HepG2 (cell line): ENCODE data around the gene FOXN3. TPM values are rescaled to one million over a fixed set of nuclear protein-coding genes. Genes with fewer than 3 reads are reported as not detected.

Experiments used
- SMYD3 ChIP-seq: sonication (generic); formaldehyde crosslinking; IDR thresholded peaks from 2 replicates; pipeline ENCODE4 v1.8.1; 2023; ENCODE audit warnings: mild to moderate bottlenecking, missing genetic modification reagents
- THAP7 ChIP-seq: sonication (generic); formaldehyde crosslinking; IDR thresholded peaks from 2 replicates; pipeline ENCODE4 v1.8.1; 2023; ENCODE audit warnings: mild to moderate bottlenecking, missing genetic modification reagents
- ZNF646 ChIP-seq: sonication (generic); formaldehyde crosslinking; IDR thresholded peaks from 2 replicates; pipeline ENCODE4 v1.9.0; 2021; ENCODE audit warnings: mild to moderate bottlenecking, missing genetic modification reagents
- polyA plus RNA-seq, 8 experiments: library from polyadenylated mRNA; depleted of rRNA in 3 of 8; stranded (reverse) in 7 of 8; unstranded in 1 of 8; fragments of >200 nt; fragmentation: Illumina TruSeq in 4 of 8; extraction: Trizol in 4 of 8; gene quantifications; 2 replicates each; pipeline versions ENCODE4 v1.2.1 to v1.2.3, GENCODE V29; 2011 to 2016; ENCODE audit warnings: low read depth in 4 of 8, missing spikeins in 1 of 8, mixed read lengths in 1 of 8; ENCODE audit not compliant: insufficient read depth in 1 of 8
- total RNA-seq, 5 experiments: library from RNA; depleted of rRNA; stranded (reverse); fragments of >200 nt; fragmentation: Illumina TruSeq; extraction: Trizol; gene quantifications; 2 replicates each; pipeline ENCODE4 v1.2.3, GENCODE V29; 2016; ENCODE audit warnings: low read depth in 1 of 5
- TF ChIP-seq, protein P1 (sequence below): sonication (generic); formaldehyde crosslinking; IDR thresholded peaks from 2 replicates; pipeline ENCODE4 v1.5.0; 2020; ENCODE audit warnings: mild to moderate bottlenecking, missing genetic modification reagents

Gene FOXN3
- total and polyA plus RNA-seq, 2 of the 13 experiments (the other 11 are each of a cell fraction or from before 2014, with no cell fraction given): 32.4 to 70.2 TPM

DNA sequence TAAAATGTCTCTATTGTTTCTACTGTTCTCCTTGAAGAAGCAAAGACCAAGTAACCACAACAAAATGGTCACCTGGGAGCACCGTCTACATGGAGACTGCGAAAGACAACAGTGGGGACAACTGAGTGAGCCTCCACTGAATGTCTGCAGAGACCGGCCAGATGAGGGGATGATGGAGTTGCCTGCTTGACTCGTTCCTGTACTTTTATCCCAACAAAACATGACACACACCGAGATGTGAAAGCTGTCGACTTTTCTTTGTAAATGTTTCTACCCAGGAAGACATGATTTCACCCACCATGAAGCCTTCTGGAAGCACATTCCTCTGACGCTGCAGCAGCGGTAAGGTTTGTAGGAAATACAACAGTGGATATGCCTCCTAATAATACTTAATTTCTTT is 66.9 kb downstream of the FOXN3 start (continued):
- TF ChIP-seq ZNF646 (no peak), SMYD3 (CRISPR knock-in tag) (no peak), THAP7 (CRISPR knock-in tag) (no peak)
- TF ChIP-seq, protein P1, sequence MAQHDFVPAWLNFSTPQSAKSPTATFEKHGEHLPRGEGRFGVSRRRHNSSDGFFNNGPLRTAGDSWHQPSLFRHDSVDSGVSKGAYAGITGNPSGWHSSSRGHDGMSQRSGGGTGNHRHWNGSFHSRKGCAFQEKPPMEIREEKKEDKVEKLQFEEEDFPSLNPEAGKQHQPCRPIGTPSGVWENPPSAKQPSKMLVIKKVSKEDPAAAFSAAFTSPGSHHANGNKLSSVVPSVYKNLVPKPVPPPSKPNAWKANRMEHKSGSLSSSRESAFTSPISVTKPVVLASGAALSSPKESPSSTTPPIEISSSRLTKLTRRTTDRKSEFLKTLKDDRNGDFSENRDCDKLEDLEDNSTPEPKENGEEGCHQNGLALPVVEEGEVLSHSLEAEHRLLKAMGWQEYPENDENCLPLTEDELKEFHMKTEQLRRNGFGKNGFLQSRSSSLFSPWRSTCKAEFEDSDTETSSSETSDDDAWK (CRISPR knock-in tag): no peak
